Muscle of leg (tissue), 11 donors: ENCODE data around the gene CA7. TPM values are rescaled to one million over a fixed set of nuclear protein-coding genes. Genes with fewer than 3 reads are reported as not detected.

Experiments
- DNase-seq: peaks from one replicate; pipeline ENCODE4 v3.0.0; 2013
- H3K27ac ChIP-seq: one replicate; pipeline ENCODE4 v1.5.1; 2013; ENCODE audit warnings: mild to moderate bottlenecking, low read length, control low read depth
- H3K27me3 ChIP-seq: one replicate; pipeline ENCODE4 v1.6.1; 2013; ENCODE audit warnings: low read length; ENCODE audit not compliant: control insufficient read depth, insufficient read depth
- H3K36me3 ChIP-seq: one replicate; pipeline ENCODE4 v1.6.1; 2013; ENCODE audit warnings: low read length; ENCODE audit not compliant: control insufficient read depth, insufficient read depth
- H3K4me1 ChIP-seq: one replicate; pipeline ENCODE4 v1.6.1; 2013; ENCODE audit warnings: low read length; ENCODE audit not compliant: control insufficient read depth, insufficient read depth
- H3K4me3 ChIP-seq: one replicate; pipeline ENCODE4 v1.5.1; 2013; ENCODE audit warnings: low read length, control low read depth
- H3K9me3 ChIP-seq: replicated peaks from 2 replicates; pipeline ENCODE4 v1.6.1; 2013; ENCODE audit warnings: low read depth, low read length; ENCODE audit not compliant: control insufficient read depth
- WGBS: methylation state at CpG from one replicate; pipeline ENCODE4 v1.1.5; 2013; ENCODE audit warnings: missing lambda C conversion rate; ENCODE audit not compliant: insufficient coverage; 5-methylcytosine and 5-hydroxymethylcytosine counted together
- polyA plus RNA-seq, 8 donors: library from polyadenylated mRNA; unstranded; fragments of 120-200 nt; gene quantifications; one replicate each; pipeline versions ENCODE4 v1.2.1 to v1.2.3, GENCODE V29; 2013; ENCODE audit warnings: inconsistent platforms in 1 of 8, low replicate concordance in 1 of 8; ENCODE audit not compliant: insufficient read length in 8 of 8, insufficient read depth in 1 of 8
- total RNA-seq: library from RNA; stranded (reverse); fragments of 120-200 nt; gene quantifications from one replicate; pipeline ENCODE4 v1.2.4, GENCODE V29; 2013

Gene CA7
- total and polyA plus RNA-seq, 9 donors = 0.12 TPM; not detected in 8

DNA sequence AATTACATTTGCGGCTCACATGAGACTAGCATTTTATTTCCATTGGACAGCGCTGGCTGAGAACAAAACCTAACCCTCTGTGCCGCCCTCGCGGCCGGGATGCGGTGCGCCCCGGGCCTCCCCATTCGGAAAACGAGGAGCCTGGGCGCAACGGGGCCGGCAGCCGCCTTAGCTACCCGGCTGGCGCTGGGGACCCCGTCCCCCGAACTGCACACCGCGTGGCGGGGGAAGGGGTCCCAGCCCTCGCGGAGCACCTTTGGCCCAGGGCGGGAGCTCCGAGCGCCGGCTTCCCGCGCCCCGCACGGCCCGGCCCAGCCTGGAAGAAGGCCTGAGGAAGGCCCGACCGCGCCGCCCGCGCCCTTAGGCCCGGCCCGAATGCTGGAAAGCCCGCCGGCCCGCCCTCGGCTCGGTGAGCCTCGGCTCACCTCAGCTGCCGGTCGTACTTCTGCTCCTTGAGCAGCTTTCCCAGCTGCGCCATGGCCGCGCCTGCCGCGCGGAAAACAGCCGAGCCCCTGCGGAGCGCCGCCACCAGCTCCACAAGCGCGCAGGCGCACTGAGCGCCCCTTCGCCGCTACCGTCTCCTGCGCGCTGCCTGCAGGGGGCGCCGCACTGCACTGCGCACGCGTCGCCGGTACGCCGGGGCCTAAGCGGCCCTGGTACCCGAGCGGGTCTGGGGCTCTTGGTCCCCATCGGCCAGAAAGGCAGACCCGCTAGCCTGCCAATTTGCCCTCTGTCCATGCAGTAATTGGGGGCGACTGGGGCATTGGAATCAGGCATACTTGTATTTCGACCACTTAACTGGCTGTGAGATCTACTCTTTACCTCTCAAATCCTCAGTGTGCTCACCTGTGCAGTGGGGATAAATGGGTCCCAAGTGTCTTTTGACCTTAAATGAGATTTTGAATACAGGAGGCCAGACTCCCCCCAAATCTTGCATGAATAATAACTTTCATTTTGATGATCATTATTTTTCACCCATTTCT is 13.5 kb upstream of the CA7 start, which contains the start of gene NAE1:
Gene NAE1, minus strand, starts transcription at position 555 of the 983 bp plus-strand sequence. Its CDS starts 77 bp downstream, at position 478.
- Histone ChIP-seq H3K27me3 (peaks cover 2% of the 10 kb centered on the region), H3K4me1 (peaks cover 8% of the 10 kb centered on the region), H3K27ac (peak within 1 kb of the TSS; percentile 76), H3K36me3 (peaks cover 6% of the 10 kb centered on the region), H3K4me3 (peak within 1 kb of the TSS; percentile 77), H3K9me3 (no peaks in the 10 kb centered on the region)
- under 1% methylated on average over 82 of the region's 84 CpGs for WGBS
- peak; percentile 94 for DNase-seq

DNA sequence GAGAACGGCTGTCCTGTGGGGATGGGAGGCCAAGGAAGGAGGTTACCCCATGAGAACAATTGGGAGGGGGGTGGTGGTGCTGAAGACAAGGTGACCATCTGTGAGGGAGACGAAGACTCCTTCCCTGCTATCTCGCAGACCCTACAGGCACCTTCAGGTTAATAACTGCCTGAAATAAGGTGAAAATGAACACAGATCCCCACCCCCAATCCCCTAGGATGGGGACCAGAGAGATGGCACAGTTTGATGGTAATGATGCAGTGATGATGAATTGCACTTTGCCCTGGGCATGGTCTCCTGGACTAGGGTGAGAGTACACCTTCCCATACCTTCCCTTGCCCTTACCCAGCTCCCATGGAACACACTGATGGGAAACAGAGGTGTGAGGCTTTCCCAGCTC is 12.0 kb upstream of the CA7 start:
- no peak overlapping the region for H3K4me3 ChIP-seq
- H3K27me3 ChIP-seq = peaks cover 2% of the 10 kb centered on the region
- peaks cover 3% of the 10 kb centered on the region for H3K36me3 ChIP-seq
- no peak overlapping the region for H3K27ac ChIP-seq
- no peaks in the 10 kb centered on the region for H3K9me3 ChIP-seq
- WGBS = no CpG with 5 or more reads among the region's 3 CpGs
- peaks cover 8% of the 10 kb centered on the region for H3K4me1 ChIP-seq
- DNase-seq = no peak

DNA sequence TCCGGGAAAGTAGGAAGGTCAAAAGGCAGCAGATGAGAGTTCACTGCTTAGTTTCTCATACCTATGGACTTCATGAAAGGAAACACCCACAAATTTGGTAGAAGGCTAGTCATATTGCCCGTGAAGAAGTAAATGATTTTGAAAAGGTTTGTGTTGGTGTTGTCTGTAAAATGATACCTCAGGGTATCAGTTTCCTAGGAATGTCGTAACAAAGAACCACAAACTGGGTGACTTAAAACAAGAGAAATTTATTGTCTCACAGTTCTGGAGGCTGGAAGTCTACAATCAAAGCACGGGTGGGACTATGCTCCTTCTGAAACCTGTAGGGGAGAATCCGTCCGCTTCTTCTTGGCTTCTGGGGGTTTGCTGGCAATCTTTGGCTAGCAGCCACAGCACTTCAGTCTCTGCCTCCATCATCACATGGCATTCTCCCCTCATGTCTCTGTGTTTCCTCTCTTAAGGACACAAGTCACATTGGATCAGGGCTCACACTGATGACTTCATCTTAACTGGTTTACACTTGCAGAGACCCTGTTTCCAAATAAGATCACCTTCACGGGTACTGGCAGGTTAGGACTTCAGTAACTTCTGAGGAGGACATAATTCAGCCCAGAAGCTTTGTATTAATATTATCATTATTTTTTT is 11.4 kb upstream of the CA7 start:
- no peak overlapping the region for H3K4me3 ChIP-seq
- H3K36me3 ChIP-seq = peaks cover 2% of the 10 kb centered on the region
- H3K4me1 ChIP-seq = peaks cover 8% of the 10 kb centered on the region
- H3K27me3 ChIP-seq = peaks cover 2% of the 10 kb centered on the region
- H3K9me3 ChIP-seq = no peaks in the 10 kb centered on the region
- no peak overlapping the region for H3K27ac ChIP-seq
- no peak for DNase-seq
- WGBS = 39% methylated on average over 3 of the region's 7 CpGs

DNA sequence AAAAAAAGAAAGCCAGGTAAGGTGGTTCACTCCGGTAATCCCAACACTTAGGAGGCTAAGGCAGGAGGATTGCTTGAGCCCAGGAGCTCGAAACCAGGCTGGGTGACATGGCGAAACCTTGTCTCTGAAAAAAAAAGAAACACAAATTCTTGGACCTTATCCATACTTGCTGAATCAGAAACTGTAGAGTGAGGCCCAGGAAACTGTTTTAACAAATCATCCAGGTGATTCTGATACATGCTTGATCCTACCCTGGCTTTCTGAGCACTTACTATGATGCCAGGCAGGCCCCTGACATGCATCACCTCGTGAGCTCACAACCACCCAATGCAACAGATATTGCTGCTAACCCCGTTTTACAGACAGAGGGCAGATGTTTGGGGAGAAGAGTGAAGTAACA is 9.5 kb upstream of the CA7 start:
- DNase-seq = no peak
- peaks cover 2% of the 10 kb centered on the region for H3K27me3 ChIP-seq
- H3K36me3 ChIP-seq = no peaks in the 10 kb centered on the region
- H3K4me3 ChIP-seq = no peak overlapping the region
- peaks cover 3% of the 10 kb centered on the region for H3K4me1 ChIP-seq
- H3K27ac ChIP-seq = no peak overlapping the region
- H3K9me3 ChIP-seq = no peaks in the 10 kb centered on the region
- 90% methylated on average over 2 of the region's 5 CpGs for WGBS

DNA sequence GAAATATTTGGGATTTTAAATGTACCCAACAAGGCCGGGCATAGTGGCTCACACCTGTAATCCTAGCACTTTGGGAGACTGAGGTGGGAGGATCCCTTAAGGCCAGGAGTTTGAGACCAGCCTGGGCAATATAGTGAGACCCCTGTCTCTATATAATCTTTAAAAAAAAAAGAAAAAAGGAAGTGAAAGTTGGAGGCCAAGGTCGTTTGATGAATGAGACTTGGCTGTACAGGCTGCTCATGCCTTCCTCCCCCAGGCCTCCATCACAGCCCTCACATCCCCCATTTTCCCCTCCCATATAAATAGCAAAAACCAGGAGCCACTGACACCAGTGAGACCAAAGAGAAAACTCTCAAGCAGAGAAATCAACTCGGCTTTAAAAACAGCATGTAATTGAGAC is 3.3 kb upstream of the CA7 start:
- Histone ChIP-seq H3K4me1 (peaks cover 8% of the 10 kb centered on the region), H3K27ac (no peak overlapping the region), H3K9me3 (no peaks in the 10 kb centered on the region), H3K27me3 (peaks cover 38% of the 10 kb centered on the region), H3K36me3 (no peaks in the 10 kb centered on the region), H3K4me3 (no peak overlapping the region)
- WGBS = 50% methylated on average over 1 of the region's 3 CpGs
- no peak for DNase-seq

DNA sequence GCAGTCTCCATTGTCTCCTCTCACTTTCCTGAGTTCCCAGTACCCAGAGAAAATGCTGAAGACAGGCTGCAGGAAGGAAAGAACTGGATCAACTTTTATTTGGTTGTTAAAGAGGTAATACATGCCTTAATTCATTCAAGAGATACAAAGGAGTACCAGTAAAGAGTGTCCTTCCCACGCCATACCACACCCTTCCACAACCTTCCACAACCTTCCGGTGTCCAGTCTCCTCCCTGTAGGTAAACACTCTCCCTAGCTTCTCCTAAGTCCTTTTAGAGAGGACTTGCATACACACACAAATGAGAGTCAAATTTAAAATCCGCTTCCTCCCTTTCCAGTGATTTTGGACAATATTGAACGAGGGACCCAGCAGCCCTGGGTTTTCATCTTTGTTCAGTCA is 2.8 kb upstream of the CA7 start:
- Histone ChIP-seq H3K36me3 (no peaks in the 10 kb centered on the region), H3K4me1 (peaks cover 10% of the 10 kb centered on the region), H3K4me3 (no peak overlapping the region), H3K27me3 (peaks cover 43% of the 10 kb centered on the region), H3K9me3 (no peaks in the 10 kb centered on the region), H3K27ac (no peak overlapping the region)
- WGBS = 76% methylated on average over 4 of the region's 4 CpGs
- DNase-seq = no peak

DNA sequence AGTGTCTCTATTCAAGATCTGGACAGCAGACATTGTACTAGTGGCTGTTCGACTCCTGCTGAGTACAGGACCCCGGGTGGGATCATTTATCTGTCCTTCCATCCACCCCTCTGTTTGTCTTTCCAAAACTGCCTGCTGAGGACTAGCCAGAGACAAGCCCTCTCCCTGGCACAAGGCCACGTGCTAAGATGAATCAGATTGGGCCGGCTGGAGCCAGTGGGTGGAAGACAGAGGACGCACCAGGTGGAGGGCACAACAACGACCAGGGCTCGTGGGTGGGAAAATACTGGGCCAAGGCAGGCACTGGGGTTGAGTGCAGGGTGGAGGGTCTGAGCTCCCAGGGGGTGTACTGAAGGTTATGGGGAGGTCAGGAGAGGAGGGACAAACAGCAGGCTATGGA is 1.4 kb upstream of the CA7 start:
- Histone ChIP-seq H3K36me3 (no peaks in the 10 kb centered on the region), H3K27ac (no peak overlapping the region), H3K27me3 (peaks cover 56% of the 10 kb centered on the region), H3K9me3 (no peaks in the 10 kb centered on the region), H3K4me1 (peaks cover 10% of the 10 kb centered on the region), H3K4me3 (no peak overlapping the region)
- DNase-seq = no peak
- 49% methylated on average over 6 of the region's 7 CpGs for WGBS

DNA sequence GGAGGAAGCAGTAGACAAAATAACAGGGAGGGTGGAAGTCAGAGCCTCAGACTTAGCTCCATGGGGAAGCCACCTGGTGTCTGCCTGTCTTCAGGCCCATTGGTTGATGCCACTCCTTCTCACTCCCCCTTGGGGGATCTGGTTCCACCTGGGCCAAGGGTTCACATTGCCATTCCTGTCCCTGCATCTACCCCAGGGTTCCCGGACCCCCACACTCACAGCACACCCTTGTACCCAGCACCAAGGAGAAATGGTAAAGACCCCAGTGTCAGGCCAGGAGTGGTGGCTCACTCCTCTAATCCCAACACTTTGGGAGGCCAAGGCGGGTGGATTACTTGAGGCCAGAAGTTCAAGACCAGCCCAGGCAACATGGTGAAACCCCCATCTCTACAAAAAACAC is 1.0 kb upstream of the CA7 start:
- Histone ChIP-seq H3K27me3 (peaks cover 57% of the 10 kb centered on the region), H3K36me3 (no peaks in the 10 kb centered on the region), H3K9me3 (no peaks in the 10 kb centered on the region), H3K4me1 (peaks cover 10% of the 10 kb centered on the region), H3K4me3 (no peak overlapping the region), H3K27ac (no peak overlapping the region)
- no peak for DNase-seq
- 83% methylated on average over 1 of the region's 2 CpGs for WGBS

DNA sequence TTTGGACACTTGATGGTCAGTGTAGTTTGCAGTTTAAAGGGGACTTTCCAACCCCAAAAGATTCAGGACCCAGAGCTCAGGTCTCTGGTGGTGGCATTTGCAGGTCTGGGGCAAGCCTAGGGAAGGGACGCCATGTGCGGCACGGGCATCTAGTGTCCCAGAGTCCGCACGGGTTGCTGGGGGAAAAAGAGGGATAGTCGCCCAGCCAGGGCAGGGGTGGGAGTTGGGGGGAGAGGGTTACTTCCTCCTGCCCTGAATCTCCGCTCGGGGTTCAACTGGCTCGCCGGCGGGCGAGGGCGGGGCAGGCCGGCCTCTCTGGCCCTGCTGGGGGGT is 239 bp upstream of the CA7 start:
- Histone ChIP-seq H3K36me3 (no peaks in the 10 kb centered on the region), H3K9me3 (no peaks in the 10 kb centered on the region), H3K4me3 (no peak overlapping the region), H3K4me1 (peaks cover 10% of the 10 kb centered on the region), H3K27ac (no peak overlapping the region), H3K27me3 (peaks cover 63% of the 10 kb centered on the region)
- no peak for DNase-seq
- 5% methylated on average over 11 of the region's 14 CpGs for WGBS

DNA sequence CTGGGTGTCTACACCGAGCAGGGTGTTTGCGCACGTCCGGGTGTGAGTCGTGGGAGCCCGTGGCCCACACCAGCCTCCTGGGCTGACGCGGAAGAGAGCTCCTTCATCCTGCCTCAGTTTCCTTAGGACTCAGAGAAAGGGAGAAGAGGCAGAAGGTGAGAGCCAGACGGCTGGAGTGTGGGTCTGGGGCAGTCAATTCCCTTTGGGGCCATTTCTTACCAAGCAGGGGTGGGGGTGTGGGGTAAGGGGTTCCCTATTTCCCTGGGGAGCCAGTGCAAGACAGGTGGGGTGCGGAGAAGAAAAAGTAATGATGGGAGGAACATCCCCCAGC is 831 bp downstream of the CA7 start:
- DNase-seq = no peak
- no peak overlapping the region for H3K4me3 ChIP-seq
- H3K27ac ChIP-seq = no peak overlapping the region
- 6% methylated on average over 3 of the region's 10 CpGs for WGBS
- no peaks in the 10 kb centered on the region for H3K36me3 ChIP-seq
- H3K9me3 ChIP-seq = no peaks in the 10 kb centered on the region
- H3K27me3 ChIP-seq = peaks cover 63% of the 10 kb centered on the region
- H3K4me1 ChIP-seq = peaks cover 10% of the 10 kb centered on the region
